ENCODE data around the gene RPS21. TPM values are rescaled to one million over a fixed set of nuclear protein-coding genes. Genes with fewer than 3 reads are reported as not detected.

The RPS21 gene
- polyA plus RNA-seq, 4 donors = 2,127 to 8,814 (median 3,344) TPM

- peaks cover 0 to 33% (median 0%) of the 10 kb centered on the region in 3 donors for H3K36me3 ChIP-seq (ENCODE audit: control insufficient read depth in 3 of 3, insufficient read depth in 2 of 3, low read depth in 1 of 3, low read length in 3 of 3)
- H3K4me1 ChIP-seq (ENCODE audit: control insufficient read depth in 3 of 3, insufficient read depth in 2 of 3, low read depth in 1 of 3, low read length in 2 of 3) = peaks cover 0 to 76% (median 8%) of the 10 kb centered on the region in 3 donors
- peak overlapping the region in 2 of 3 donors; percentile 53 to 62 for H3K27ac ChIP-seq (ENCODE audit: low read depth in 1 of 3, low read length in 2 of 3)
- FAIRE-seq (no peak), DNase-seq (peak in 1 of 2 donors; percentile 62)
- H3K4me3 ChIP-seq (ENCODE audit: low read depth in 1 of 3, low read length in 3 of 3) = peak overlapping the region in 2 of 3 donors; percentile 51 to 72
- WGBS, 3 donors = 17 to 34% (median 30%) methylated on average over 9 to 10 of the region's 10 CpGs
- no peaks in the 10 kb centered on the region for H3K9me3 ChIP-seq (ENCODE audit: control insufficient read depth in 2 of 2, insufficient read depth in 1 of 2, low read depth in 1 of 2, low read length in 1 of 2)
- H3K27me3 ChIP-seq (ENCODE audit: control insufficient read depth in 3 of 3, insufficient read depth in 3 of 3, low read length in 3 of 3) = peaks cover 0 to 5% (median 0%) of the 10 kb centered on the region in 3 donors
Observed at GRCh38 chr20:62365814-62366369, 21.0 kb upstream of the RPS21 start.

DNA sequence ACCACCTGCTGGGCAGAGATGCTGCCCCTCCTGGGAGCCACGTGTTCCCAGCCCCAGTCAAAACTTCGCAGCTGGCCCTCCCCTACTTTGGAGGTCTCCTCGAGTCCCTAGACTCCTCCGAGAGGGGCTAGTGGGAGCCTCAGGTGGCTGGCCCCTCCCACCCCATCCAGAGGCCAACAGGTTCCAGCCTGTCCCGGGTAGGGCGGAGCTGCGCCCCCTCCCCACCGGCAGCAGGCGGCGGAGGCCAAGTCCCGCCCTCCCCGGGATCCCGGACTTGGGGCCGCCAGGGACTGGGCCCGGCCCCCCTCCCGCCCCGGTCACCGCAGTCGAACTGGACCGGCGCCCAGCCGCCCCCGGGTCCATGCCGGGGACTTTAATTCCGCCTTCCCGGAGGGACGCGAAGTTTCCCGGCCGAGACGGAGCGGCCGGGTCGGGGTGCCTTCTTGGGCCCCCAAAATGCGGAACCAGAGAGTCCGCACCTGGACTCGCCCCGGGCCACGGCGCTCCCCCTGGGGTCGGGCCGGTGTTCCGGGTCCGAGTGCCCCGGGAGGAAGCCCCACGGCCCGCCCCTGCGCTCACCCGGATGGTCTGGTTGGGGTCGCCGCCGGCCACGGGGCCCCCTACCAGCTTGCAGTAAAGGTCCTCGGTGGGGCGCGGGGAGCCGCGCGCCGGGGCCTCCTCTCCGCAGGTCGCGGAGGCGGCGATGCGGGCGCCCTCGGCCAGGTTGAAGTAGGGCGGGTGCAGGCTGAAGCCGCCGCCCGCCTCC, 20.4 kb upstream of the RPS21 start:
- DNase-seq = peak in 1 of 2 donors; percentile 69
- peak overlapping the region in 2 of 3 donors; percentile 53 to 62 for H3K27ac ChIP-seq (ENCODE audit: low read depth in 1 of 3, low read length in 2 of 3)

GRCh38 chr20:62367136-62367632, 19.7 kb upstream of the RPS21 start, which contains the start of gene LAMA5:
TSS of gene LAMA5 (minus strand) at chr20:62367312. CDS start at chr20:62367245, 67 bp downstream.
- peak within 1 kb of the TSS in 2 of 3 donors; percentile 53 to 62 for H3K27ac ChIP-seq (ENCODE audit: low read depth in 1 of 3, low read length in 2 of 3)
- peaks cover 0 to 5% (median 0%) of the 10 kb centered on the region in 3 donors for H3K27me3 ChIP-seq (ENCODE audit: control insufficient read depth in 3 of 3, insufficient read depth in 3 of 3, low read length in 3 of 3)
- DNase-seq (peak in 1 of 2 donors; percentile 80), FAIRE-seq (no peak)
- peaks cover 0 to 20% (median 0%) of the 10 kb centered on the region in 3 donors for H3K36me3 ChIP-seq (ENCODE audit: control insufficient read depth in 3 of 3, insufficient read depth in 2 of 3, low read depth in 1 of 3, low read length in 3 of 3)
- WGBS, 3 donors = 0 to 2% (median 1%) methylated on average over 9 to 68 of the region's 70 CpGs
- H3K4me3 ChIP-seq (ENCODE audit: low read depth in 1 of 3, low read length in 3 of 3) = peak within 1 kb of the TSS; percentile 45 to 72 (median 51)
- H3K9me3 ChIP-seq (ENCODE audit: control insufficient read depth in 2 of 2, insufficient read depth in 1 of 2, low read depth in 1 of 2, low read length in 1 of 2) = no peaks in the 10 kb centered on the region
- H3K4me1 ChIP-seq (ENCODE audit: control insufficient read depth in 3 of 3, insufficient read depth in 2 of 3, low read depth in 1 of 3, low read length in 2 of 3) = peaks cover 0 to 77% (median 8%) of the 10 kb centered on the region in 3 donors

More for the DNA sequence above, 20.4 kb upstream of the RPS21 start:
- 1 to 2% (median 2%) methylated on average over 21 to 72 of the region's 72 CpGs for WGBS, 3 donors
- Histone ChIP-seq H3K36me3 (ENCODE audit: control insufficient read depth in 3 of 3, insufficient read depth in 2 of 3, low read depth in 1 of 3, low read length in 3 of 3) (peaks cover 0 to 26% (median 0%) of the 10 kb centered on the region in 3 donors), H3K9me3 (ENCODE audit: control insufficient read depth in 2 of 2, insufficient read depth in 1 of 2, low read depth in 1 of 2, low read length in 1 of 2) (no peaks in the 10 kb centered on the region), H3K4me1 (ENCODE audit: control insufficient read depth in 3 of 3, insufficient read depth in 2 of 3, low read depth in 1 of 3, low read length in 2 of 3) (peaks cover 0 to 75% (median 8%) of the 10 kb centered on the region in 3 donors), H3K27me3 (ENCODE audit: control insufficient read depth in 3 of 3, insufficient read depth in 3 of 3, low read length in 3 of 3) (peaks cover 0 to 5% (median 0%) of the 10 kb centered on the region in 3 donors), H3K4me3 (ENCODE audit: low read depth in 1 of 3, low read length in 3 of 3) (peak overlapping the region; percentile 45 to 72 (median 51))
- FAIRE-seq = no peak

DNA sequence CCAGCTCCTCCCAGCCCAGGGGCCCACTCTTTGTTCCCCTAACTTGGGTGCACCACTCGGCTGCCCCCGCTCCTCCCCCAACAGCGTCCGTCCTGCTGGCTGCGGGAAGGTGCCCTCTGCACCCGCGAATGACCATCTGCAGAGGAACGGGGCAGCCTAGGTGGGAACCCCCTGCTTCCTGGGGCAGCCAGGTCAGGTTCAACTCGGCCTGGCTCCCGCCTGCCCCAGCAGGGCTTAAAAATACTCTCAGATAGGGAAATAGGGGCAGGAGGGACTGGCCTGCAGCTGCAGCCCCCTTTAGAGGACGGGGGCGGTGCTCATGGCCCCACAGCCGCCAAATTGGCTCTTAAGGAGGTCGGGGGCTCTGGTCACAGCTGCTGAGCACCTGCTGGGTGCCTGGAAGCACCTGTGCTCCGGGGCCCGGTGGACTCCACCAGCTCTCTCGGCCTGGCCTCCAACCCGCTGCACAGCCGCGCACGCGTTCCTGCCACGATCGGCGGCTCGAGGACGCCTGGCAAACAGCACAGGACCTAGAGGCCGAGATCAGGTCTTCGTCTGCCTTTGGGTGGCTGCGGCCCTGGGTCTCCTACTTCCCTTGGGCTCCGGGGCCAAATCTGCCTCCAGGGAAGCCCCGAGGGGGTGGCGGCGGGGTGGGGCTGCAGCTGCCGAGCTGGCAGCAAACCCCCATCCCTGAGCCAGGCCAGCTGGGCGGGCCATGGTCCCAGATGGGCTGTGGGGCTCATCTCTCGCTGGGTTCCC, 19.1 kb upstream of the RPS21 start:
- peaks cover 0 to 5% (median 0%) of the 10 kb centered on the region in 3 donors for H3K27me3 ChIP-seq (ENCODE audit: control insufficient read depth in 3 of 3, insufficient read depth in 3 of 3, low read length in 3 of 3)
- H3K4me1 ChIP-seq (ENCODE audit: control insufficient read depth in 3 of 3, insufficient read depth in 2 of 3, low read depth in 1 of 3, low read length in 2 of 3) = peaks cover 0 to 76% (median 8%) of the 10 kb centered on the region in 3 donors
- peak overlapping the region in 2 of 3 donors; percentile 1 to 12 for H3K27ac ChIP-seq (ENCODE audit: low read depth in 1 of 3, low read length in 2 of 3)
- no peaks in the 10 kb centered on the region for H3K9me3 ChIP-seq (ENCODE audit: control insufficient read depth in 2 of 2, insufficient read depth in 1 of 2, low read depth in 1 of 2, low read length in 1 of 2)
- H3K4me3 ChIP-seq (ENCODE audit: low read depth in 1 of 3, low read length in 3 of 3) = peak overlapping the region; percentile 18 to 51 (median 25)
- FAIRE-seq = no peak
- DNase-seq = no peak
- WGBS, 3 donors = 2 to 6% (median 3%) methylated on average over 34 to 37 of the region's 37 CpGs
- H3K36me3 ChIP-seq (ENCODE audit: control insufficient read depth in 3 of 3, insufficient read depth in 2 of 3, low read depth in 1 of 3, low read length in 3 of 3) = peaks cover 0 to 17% (median 0%) of the 10 kb centered on the region in 3 donors

GRCh38 chr20:62368392-62368975, 18.4 kb upstream of the RPS21 start:
- peak overlapping the region in 2 of 3 donors; percentile 5 to 40 for H3K27ac ChIP-seq (ENCODE audit: low read depth in 1 of 3, low read length in 2 of 3)
- H3K36me3 ChIP-seq (ENCODE audit: control insufficient read depth in 3 of 3, insufficient read depth in 2 of 3, low read depth in 1 of 3, low read length in 3 of 3) = peaks cover 0 to 11% (median 0%) of the 10 kb centered on the region in 3 donors
- WGBS, 3 donors = 5 to 8% (median 5%) methylated on average over 13 to 15 of the region's 15 CpGs
- H3K27me3 ChIP-seq (ENCODE audit: control insufficient read depth in 3 of 3, insufficient read depth in 3 of 3, low read length in 3 of 3) = peaks cover 0 to 5% (median 0%) of the 10 kb centered on the region in 3 donors
- peaks cover 0 to 72% (median 8%) of the 10 kb centered on the region in 3 donors for H3K4me1 ChIP-seq (ENCODE audit: control insufficient read depth in 3 of 3, insufficient read depth in 2 of 3, low read depth in 1 of 3, low read length in 2 of 3)
- DNase-seq = peak in 1 of 2 donors; percentile 68
- no peak for FAIRE-seq
- no peak overlapping the region for H3K4me3 ChIP-seq (ENCODE audit: low read depth in 1 of 3, low read length in 3 of 3)
- H3K9me3 ChIP-seq (ENCODE audit: control insufficient read depth in 2 of 2, insufficient read depth in 1 of 2, low read depth in 1 of 2, low read length in 1 of 2) = no peaks in the 10 kb centered on the region

DNA sequence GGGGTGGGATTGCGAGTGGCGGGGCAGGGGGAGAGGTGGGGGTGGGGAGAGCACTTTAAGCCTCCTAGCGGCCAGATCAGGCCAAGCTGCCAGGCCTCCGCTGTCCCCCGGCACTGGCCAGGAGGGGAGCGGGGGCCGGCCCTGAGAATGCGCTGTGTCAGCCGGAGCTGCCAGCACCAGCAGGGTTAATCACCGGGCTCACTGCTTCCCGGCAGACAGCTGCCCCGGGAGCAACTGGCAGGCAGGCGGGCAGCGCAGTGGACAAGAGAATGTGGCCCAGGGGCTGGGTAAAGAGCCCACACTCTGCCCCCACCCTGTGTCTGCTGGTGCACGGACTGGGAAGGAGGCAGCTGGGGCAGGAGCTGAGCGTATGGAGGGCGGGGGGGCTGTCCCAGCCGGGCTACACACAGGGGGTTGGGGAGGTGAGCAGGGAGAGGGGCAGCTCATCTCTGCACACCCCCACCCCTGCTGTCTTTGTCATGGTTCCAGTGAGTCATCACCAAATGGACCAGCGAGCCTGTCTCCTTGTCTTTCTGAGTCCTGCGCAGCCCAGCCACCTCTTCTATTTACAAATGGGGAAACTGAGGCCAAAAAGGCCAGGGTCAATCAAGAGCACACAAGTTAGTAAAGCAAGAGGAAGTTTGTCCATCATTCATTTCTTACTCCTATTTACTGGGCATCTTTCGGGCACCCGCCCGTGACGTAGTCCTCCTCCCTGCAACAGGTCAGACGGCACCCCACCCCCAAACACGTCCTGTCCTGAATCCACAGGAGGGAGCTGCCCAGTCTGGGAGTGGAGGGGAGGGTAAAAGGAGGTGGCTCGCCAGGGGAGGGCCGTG, 17.7 kb upstream of the RPS21 start:
- FAIRE-seq = no peak

GRCh38 chr20:62369815-62370114, 17.1 kb upstream of the RPS21 start:
- Histone ChIP-seq H3K36me3 (ENCODE audit: control insufficient read depth in 3 of 3, insufficient read depth in 2 of 3, low read depth in 1 of 3, low read length in 3 of 3) (no peaks in the 10 kb centered on the region), H3K27me3 (ENCODE audit: control insufficient read depth in 3 of 3, insufficient read depth in 3 of 3, low read length in 3 of 3) (peaks cover 0 to 8% (median 0%) of the 10 kb centered on the region in 3 donors), H3K4me3 (ENCODE audit: low read depth in 1 of 3, low read length in 3 of 3) (no peak overlapping the region), H3K4me1 (ENCODE audit: control insufficient read depth in 3 of 3, insufficient read depth in 2 of 3, low read depth in 1 of 3, low read length in 2 of 3) (peaks cover 0 to 64% (median 8%) of the 10 kb centered on the region in 3 donors), H3K9me3 (ENCODE audit: control insufficient read depth in 2 of 2, insufficient read depth in 1 of 2, low read depth in 1 of 2, low read length in 1 of 2) (no peaks in the 10 kb centered on the region), H3K27ac (ENCODE audit: low read depth in 1 of 3, low read length in 2 of 3) (peak overlapping the region in 1 of 3 donors; percentile 8)
- no peak for DNase-seq
- no peak for FAIRE-seq
- WGBS, 3 donors = 47 to 61% (median 59%) methylated on average over 4 of the region's 4 CpGs

More for the DNA sequence above, 17.7 kb upstream of the RPS21 start:
- Histone ChIP-seq H3K4me1 (ENCODE audit: control insufficient read depth in 3 of 3, insufficient read depth in 2 of 3, low read depth in 1 of 3, low read length in 2 of 3) (peaks cover 0 to 65% (median 8%) of the 10 kb centered on the region in 3 donors), H3K27ac (ENCODE audit: low read depth in 1 of 3, low read length in 2 of 3) (peak overlapping the region in 2 of 3 donors; percentile 8 to 40), H3K27me3 (ENCODE audit: control insufficient read depth in 3 of 3, insufficient read depth in 3 of 3, low read length in 3 of 3) (peaks cover 0 to 5% (median 0%) of the 10 kb centered on the region in 3 donors), H3K4me3 (ENCODE audit: low read depth in 1 of 3, low read length in 3 of 3) (no peak overlapping the region), H3K36me3 (ENCODE audit: control insufficient read depth in 3 of 3, insufficient read depth in 2 of 3, low read depth in 1 of 3, low read length in 3 of 3) (peaks cover 0 to 4% (median 0%) of the 10 kb centered on the region in 3 donors), H3K9me3 (ENCODE audit: control insufficient read depth in 2 of 2, insufficient read depth in 1 of 2, low read depth in 1 of 2, low read length in 1 of 2) (no peaks in the 10 kb centered on the region)
- DNase-seq = no peak
- 18 to 24% (median 23%) methylated on average over 24 to 28 of the region's 28 CpGs for WGBS, 3 donors
